IMR-90 (cell line): ENCODE data around the gene ANKRD16. TPM values are rescaled to one million over a fixed set of nuclear protein-coding genes. Genes with fewer than 3 reads are reported as not detected.

ENCODE experiments used
- ATAC-seq: fragments of 200-7000 bp; cut with Tn5 transposase; 2 replicates; pipeline ENCODE4 v1.9.1; 2020; ENCODE audit warnings: low read depth, mild to moderate bottlenecking, moderate library complexity
- BruUV-seq: library from RNA; stranded (reverse); fragments of 400-500 nt; replicated peaks from 2 replicates; lab custom pipeline; 2021; lab: Mats Ljungman, UMichigan
- CTCF ChIA-PET: fragments of 300-600 bp; formaldehyde crosslinking; extraction: SDS; loops from one replicate; lab custom pipeline; 2021; ENCODE audit warnings: antibody characterized with exemption; lab: Yijun Ruan, JAX
- POLR2A ChIA-PET: fragments of 300-600 bp; sonication (Branson Sonifier 250); formaldehyde crosslinking; loops from one replicate; lab custom pipeline; 2022; ENCODE audit warnings: antibody characterized with exemption; ENCODE audit not compliant: unreplicated experiment; lab: Charles Lee
- DNase-seq: peaks from one replicate; pipeline ENCODE4 v3.0.0; 2013
- H2AFZ ChIP-seq: replicated peaks from 2 replicates; pipeline ENCODE3; 2013; ENCODE audit warnings: low read length, mild to moderate bottlenecking; ENCODE audit not compliant: poor library complexity
- H2AK5ac ChIP-seq: 2 replicates; pipeline ENCODE4 v1.6.1; 2013; ENCODE audit warnings: low read depth, low read length, inconsistent platforms
- H2AK9ac ChIP-seq: replicated peaks from 2 replicates; pipeline ENCODE3; 2013; ENCODE audit warnings: mild to moderate bottlenecking, low read depth, low read length, moderate library complexity; ENCODE audit not compliant: poor library complexity
- H2BK120ac ChIP-seq: 2 replicates; pipeline ENCODE4 v1.6.1; 2013; ENCODE audit warnings: low read depth, low read length, inconsistent platforms
- H2BK15ac ChIP-seq: 3 replicates; pipeline ENCODE4 v1.6.1; 2013; ENCODE audit warnings: low read depth, low read length, inconsistent platforms
- H2BK20ac ChIP-seq: 2 replicates; pipeline ENCODE4 v1.6.1; 2013; ENCODE audit warnings: low read depth, mild to moderate bottlenecking, inconsistent platforms, low read length, moderate library complexity
- H2BK5ac ChIP-seq: 2 replicates; pipeline ENCODE4 v1.6.1; 2013; ENCODE audit warnings: mild to moderate bottlenecking, low read depth, low read length, inconsistent platforms; ENCODE audit not compliant: poor library complexity, severe bottlenecking
- H3K14ac ChIP-seq: replicated peaks from 2 replicates; pipeline ENCODE4 v1.6.1; 2013; ENCODE audit warnings: low read depth, low read length, inconsistent platforms
- H3K18ac ChIP-seq: 2 replicates; pipeline ENCODE4 v1.6.1; 2013; ENCODE audit warnings: low read depth, low read length, control low read depth
- H3K23ac ChIP-seq: 2 replicates; pipeline ENCODE4 v1.6.1; 2013; ENCODE audit warnings: low read depth, low read length, inconsistent platforms
- H3K27ac ChIP-seq: 2 replicates; pipeline ENCODE4 v1.5.1; 2013; ENCODE audit warnings: mild to moderate bottlenecking, control low read depth, low read length; ENCODE audit not compliant: insufficient read depth
- H3K27me3 ChIP-seq: 2 replicates; pipeline ENCODE4 v1.6.1; 2013; ENCODE audit warnings: low read length; ENCODE audit not compliant: control insufficient read depth, insufficient read depth
- H3K36me3 ChIP-seq: 2 replicates; pipeline ENCODE4 v1.6.1; 2013; ENCODE audit warnings: low read length, mixed read lengths; ENCODE audit not compliant: control insufficient read depth, insufficient read depth
- H3K4ac ChIP-seq: 2 replicates; pipeline ENCODE4 v1.6.1; 2013; ENCODE audit warnings: low read depth, low read length, inconsistent platforms
- H3K4me1 ChIP-seq: 2 replicates; pipeline ENCODE4 v1.6.1; 2013; ENCODE audit warnings: low read length, mixed read lengths; ENCODE audit not compliant: control insufficient read depth, insufficient read depth
- H3K4me2 ChIP-seq: 2 replicates; pipeline ENCODE4 v1.6.1; 2013; ENCODE audit warnings: low read depth, mild to moderate bottlenecking, control low read depth, low read length, moderate library complexity
- H3K4me3 ChIP-seq: 2 replicates; pipeline ENCODE4 v1.5.1; 2013; ENCODE audit warnings: low read depth, mild to moderate bottlenecking, control low read depth, low read length, moderate library complexity; ENCODE audit not compliant: insufficient read depth
- H3K56ac ChIP-seq: 2 replicates; pipeline ENCODE4 v1.6.1; 2013; ENCODE audit warnings: low read length, inconsistent platforms; ENCODE audit not compliant: insufficient read depth; ENCODE audit errors: extremely low read depth
- H3K79me1 ChIP-seq, 2 experiments: 2 replicates each; pipeline ENCODE4 v1.6.1; 2013; ENCODE audit warnings: low read length in 2 of 2, inconsistent platforms in 1 of 2, low read depth in 1 of 2
- H3K9ac ChIP-seq: 2 replicates; pipeline ENCODE4 v1.6.1; 2013; ENCODE audit warnings: low read depth, low read length, control low read depth
- H3K9me1 ChIP-seq: 2 replicates; pipeline ENCODE4 v1.6.1; 2013; ENCODE audit warnings: low read length, inconsistent platforms; ENCODE audit not compliant: insufficient read depth
- H3K9me3 ChIP-seq: 2 replicates; pipeline ENCODE4 v1.6.1; 2013; ENCODE audit warnings: low read length; ENCODE audit not compliant: control insufficient read depth, insufficient read depth
- H4K20me1 ChIP-seq: 2 replicates; pipeline ENCODE4 v1.6.1; 2013; ENCODE audit warnings: low read length, inconsistent platforms; ENCODE audit not compliant: insufficient read depth
- H4K5ac ChIP-seq: 2 replicates; pipeline ENCODE4 v1.6.1; 2013; ENCODE audit warnings: mild to moderate bottlenecking, low read depth, low read length, control low read depth
- H4K8ac ChIP-seq, 2 experiments: 2 replicates each; pipeline ENCODE4 v1.6.1; 2013; ENCODE audit warnings: low read depth in 2 of 2, low read length in 2 of 2, control low read depth in 1 of 2, inconsistent platforms in 1 of 2
- H4K91ac ChIP-seq: 2 replicates; pipeline ENCODE4 v1.6.1; 2013; ENCODE audit warnings: low read depth, low read length, inconsistent platforms; ENCODE audit not compliant: insufficient read depth
- CHD1 ChIP-seq: IDR thresholded peaks from 2 replicates; pipeline ENCODE4 v1.6.1; 2012; ENCODE audit warnings: low read depth, low read length, improper control_type of control experiment
- RAD21 ChIP-seq: IDR thresholded peaks from 2 replicates; pipeline ENCODE4 v1.6.1; 2012; ENCODE audit warnings: low read length, improper control_type of control experiment
- RCOR1 ChIP-seq: IDR thresholded peaks from 2 replicates; pipeline ENCODE4 v1.6.1; 2012; ENCODE audit warnings: mild to moderate bottlenecking, low read length, improper control_type of control experiment; ENCODE audit not compliant: insufficient replicate concordance
- RFX5 ChIP-seq: IDR thresholded peaks from 2 replicates; pipeline ENCODE4 v1.8.0; 2012; ENCODE audit warnings: low read depth, mild to moderate bottlenecking, low read length, moderate library complexity
- WGBS, 2 experiments: methylation state at CpG; one replicate each; pipeline versions ENCODE4 v1.1.5 to v1.1.7; 2013; ENCODE audit warnings: missing lambda C conversion rate in 2 of 2; ENCODE audit not compliant: insufficient read length in 1 of 2; ENCODE audit errors: extremely low coverage in 2 of 2; 5-methylcytosine and 5-hydroxymethylcytosine counted together
- dilution Hi-C: fragments of 300-500 bp; cut with HindIII; formaldehyde crosslinking; loops from one replicate; pipeline ENCODE4 v1.14.3; 2018; ENCODE audit warnings: low sequenced_read_pairs; ENCODE audit not compliant: unreplicated experiment
- in situ Hi-C: fragments of 300-500 bp; cut with MboI; formaldehyde crosslinking; loops from 3 replicates; pipeline ENCODE4 v1.14.3; 2019; ENCODE audit warnings: low sequenced_read_pairs, inconsistent platforms, mixed read lengths
- intact Hi-C: fragments of 100-400 bp; cut with micrococcal nuclease; formaldehyde crosslinking; loops from 2 replicates; pipeline ENCODE4 v1.10.0; 2022
- polyA plus RNA-seq, 3 experiments: library from polyadenylated mRNA; depleted of rRNA; stranded (reverse); fragments of >200 nt; gene quantifications; 2 replicates each; pipeline ENCODE4 v1.2.3, GENCODE V29; 2012; ENCODE audit warnings: low replicate concordance in 1 of 3
- total RNA-seq: library from RNA; depleted of rRNA; stranded (reverse); fragments of >200 nt; gene quantifications from 2 replicates; pipeline ENCODE4 v1.2.3, GENCODE V29; 2012

The ANKRD16 gene
- total and polyA plus RNA-seq, 2 of the 4 experiments (the other 2 are of a cell fraction) = 5.1 to 5.7 TPM

- no peak for TF ChIP-seq CHD1
- TF ChIP-seq RCOR1 = no peak
- no peak for TF ChIP-seq RFX5
- TF ChIP-seq RAD21 = no peak
- intact Hi-C loops = no loop called here
Measured at GRCh38 chr10:5897053-5897340, 7.3 kb upstream of the ANKRD16 start.

More at GRCh38 chr10:5897053-5897340, 7.3 kb upstream of the ANKRD16 start:
- no peak overlapping the region for H2AFZ ChIP-seq
- H3K4me1 ChIP-seq = peaks cover 2% of the 10 kb centered on the region; the same call in 1 of the 2 replicates
- H3K4me3 ChIP-seq = no peak overlapping the region
- no peak for ATAC-seq
- H3K79me1 ChIP-seq = peaks cover 44 to 81% of the 10 kb centered on the region in 2 experiments
- H3K9ac ChIP-seq = no peak overlapping the region
- H3K36me3 ChIP-seq = peaks cover 27% of the 10 kb centered on the region
- H2BK120ac ChIP-seq = no peak overlapping the region
- no peak overlapping the region for H4K8ac ChIP-seq
- H4K5ac ChIP-seq = no peak overlapping the region
- no peak overlapping the region for H4K91ac ChIP-seq
- no peak overlapping the region for H3K27ac ChIP-seq
- no peak overlapping the region for H3K4me2 ChIP-seq
- H3K56ac ChIP-seq = no peak overlapping the region
- dilution Hi-C loops (no loop called here), in situ Hi-C loops (no loop called here)
- no peak overlapping the region for H2BK20ac ChIP-seq
- H3K27me3 ChIP-seq = no peaks in the 10 kb centered on the region
- CTCF ChIA-PET = no interaction called here
- no peak overlapping the region for H3K18ac ChIP-seq
- WGBS, 2 experiments = no CpG with 5 or more reads among the region's 4 CpGs
- no peak overlapping the region for H2BK5ac ChIP-seq
- H4K20me1 ChIP-seq = peaks cover 48% of the 10 kb centered on the region
- H3K9me3 ChIP-seq = peaks cover 4% of the 10 kb centered on the region
- no peak overlapping the region for H3K4ac ChIP-seq
- H3K14ac ChIP-seq = no peak overlapping the region
- H2AK9ac ChIP-seq = no peak overlapping the region
- BruUV-seq = no TSS peak
- no peak overlapping the region for H2BK15ac ChIP-seq
- no peak for DNase-seq
- no peak overlapping the region for H3K23ac ChIP-seq
- POLR2A ChIA-PET = no interaction called here
- no peak overlapping the region for H2AK5ac ChIP-seq
- H3K9me1 ChIP-seq = peaks cover 12% of the 10 kb centered on the region
